ENCODE data around the gene HSD17B14. TPM values are rescaled to one million over a fixed set of nuclear protein-coding genes. Genes with fewer than 3 reads are reported as not detected.
"Not testable (repeated sequence)": the region's sequence is repeated elsewhere in the genome, so short reads cannot be mapped to it uniquely, and the experiment has no call there.

HSD17B14 gene
- 0.44 and 0.47 TPM in 2 replicates for total RNA-seq

DNA sequence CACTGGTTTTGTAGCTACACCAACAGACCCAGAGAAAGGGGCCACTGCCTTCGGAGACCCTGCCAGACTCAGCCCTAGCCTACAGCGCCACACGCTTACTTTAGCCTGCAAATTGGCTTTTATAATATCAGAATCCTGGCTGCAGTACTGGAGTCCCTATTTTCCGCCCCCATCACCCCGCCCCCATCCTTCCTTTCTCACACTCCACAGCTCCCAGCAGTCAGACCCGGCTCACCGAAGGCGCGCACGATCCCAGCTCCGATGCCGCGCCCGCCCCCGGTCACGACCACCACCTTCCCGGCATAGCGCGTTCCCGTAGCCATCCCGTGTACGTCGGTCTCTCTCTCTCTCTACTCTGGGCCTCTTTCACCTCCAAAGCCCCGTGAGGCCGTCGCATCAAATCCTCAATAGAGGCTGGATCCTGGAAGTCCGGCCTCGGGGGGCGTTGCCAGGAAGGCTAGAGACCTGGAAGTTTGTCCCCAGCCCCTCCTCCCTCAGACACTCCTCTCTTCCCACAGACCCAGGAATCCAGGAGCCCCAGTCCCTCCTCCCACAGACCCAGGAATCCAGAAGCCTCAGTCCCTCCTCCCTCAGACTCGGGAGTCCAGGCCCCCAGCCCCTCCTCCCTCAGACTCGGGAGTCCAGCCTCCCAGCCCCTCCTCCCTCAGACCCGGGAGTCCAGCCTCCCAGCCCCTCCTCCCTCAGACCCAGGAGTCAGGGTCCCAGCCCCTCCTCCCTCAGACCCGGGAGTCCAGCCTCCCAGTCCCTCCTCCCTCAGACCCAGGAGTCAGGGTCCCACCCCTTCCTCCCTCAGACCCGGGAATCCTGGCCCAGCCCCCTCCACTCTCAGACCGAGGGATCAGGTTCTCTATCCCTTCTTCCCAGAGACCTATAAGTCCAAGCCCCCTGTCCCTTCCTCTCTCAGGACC, at the start of gene HSD17B14:
HSD17B14 (minus strand) TSS at position 403 of the 929 bp plus-strand sequence; CDS start at position 323, 80 bp downstream.
- Mint-ChIP-seq H3K4me3 (peak within 1 kb of the TSS; percentile 87), H3K9me3 (no peaks in the 10 kb centered on the region), H3K27ac (peak within 1 kb of the TSS; percentile 76), H3K27me3 (peaks cover 8% of the 10 kb centered on the region), H3K36me3 (ENCODE audit: low read depth) (no peaks in the 10 kb centered on the region), H3K4me1 (peaks cover 20% of the 10 kb centered on the region)
- intact Hi-C loops (cut with micrococcal nuclease): no loop called here
- no peak for DNase-seq

DNA sequence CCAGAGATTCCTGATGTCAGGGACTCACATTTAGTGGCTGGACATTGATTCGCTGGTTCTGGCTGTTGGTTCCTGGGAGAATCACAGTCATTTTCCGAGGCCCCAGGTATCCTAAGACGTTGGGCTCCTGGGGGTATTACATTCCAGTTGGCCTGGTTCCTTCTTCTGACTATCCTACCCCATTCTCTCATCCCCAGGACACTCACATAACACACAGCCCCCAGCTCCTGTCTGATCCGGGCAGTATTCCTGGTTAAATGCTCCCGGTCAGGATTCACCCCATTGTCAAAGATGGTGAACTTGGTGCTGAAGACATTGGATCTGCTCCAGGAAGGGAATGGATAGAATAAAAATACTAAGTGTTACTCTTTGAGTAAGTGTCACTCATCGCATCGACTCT, 47.4 kb upstream of the HSD17B14 start:
- no peaks in the 10 kb centered on the region for H3K9me3 Mint-ChIP-seq
- H3K4me3 Mint-ChIP-seq: no peak overlapping the region
- no peak for DNase-seq
- peaks cover under 1% of the 10 kb centered on the region for H3K4me1 Mint-ChIP-seq
- H3K27ac Mint-ChIP-seq: no peak overlapping the region
- no peaks in the 10 kb centered on the region for H3K27me3 Mint-ChIP-seq
- intact Hi-C loops (cut with micrococcal nuclease): no loop called here
- peaks cover 5% of the 10 kb centered on the region for H3K36me3 Mint-ChIP-seq (ENCODE audit: low read depth)

DNA sequence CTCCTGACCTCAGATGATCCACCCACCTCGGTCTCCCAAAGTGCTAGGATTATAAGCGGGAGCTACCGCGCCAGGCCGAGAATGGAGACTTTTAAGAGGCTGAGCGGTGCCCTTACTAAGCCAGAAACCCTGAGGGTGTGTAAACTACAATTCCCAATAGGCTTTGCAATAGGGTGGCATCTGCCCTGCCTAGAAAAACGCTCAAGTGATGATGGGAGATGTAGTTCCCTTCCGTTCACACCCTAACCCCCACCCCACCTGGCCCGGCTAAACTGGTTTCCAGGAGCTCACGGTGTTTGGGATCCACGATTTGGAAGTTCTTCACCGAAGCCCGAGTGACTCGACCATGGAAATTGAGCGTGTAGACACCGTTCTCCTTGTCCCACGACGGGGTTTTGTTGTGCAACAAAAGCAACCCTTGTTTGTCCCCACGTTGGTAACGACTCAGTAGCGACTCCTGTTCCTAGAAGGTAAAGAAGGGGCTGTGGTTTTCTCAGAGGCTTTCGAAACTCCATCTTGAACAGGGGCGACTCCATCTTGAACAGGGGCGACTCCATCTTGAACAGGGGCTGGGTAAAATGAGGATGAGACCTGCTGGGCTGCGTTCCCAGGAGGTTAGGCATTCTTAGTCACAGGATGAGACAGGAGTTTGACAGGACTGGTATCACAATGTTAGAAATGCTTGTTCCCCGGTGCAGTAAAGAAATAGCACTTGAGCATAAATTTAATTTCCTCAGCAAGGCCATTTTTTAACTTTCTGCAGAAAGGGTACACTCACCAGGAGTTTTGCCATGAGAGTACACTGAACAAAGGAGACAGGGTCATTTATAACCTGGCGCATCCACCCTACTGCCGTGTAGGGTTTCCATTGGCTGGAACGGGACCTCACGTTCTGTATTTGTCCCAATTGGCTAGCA, 45.7 kb upstream of the HSD17B14 start:
- Mint-ChIP-seq H3K9me3 (no peaks in the 10 kb centered on the region), H3K36me3 (ENCODE audit: low read depth) (peaks cover 20% of the 10 kb centered on the region), H3K4me1 (peaks cover 8% of the 10 kb centered on the region), H3K27me3 (no peaks in the 10 kb centered on the region), H3K4me3 (no peak overlapping the region), H3K27ac (no peak overlapping the region)
- intact Hi-C loops (cut with micrococcal nuclease): no loop called here
- DNase-seq: peak; percentile 80

DNA sequence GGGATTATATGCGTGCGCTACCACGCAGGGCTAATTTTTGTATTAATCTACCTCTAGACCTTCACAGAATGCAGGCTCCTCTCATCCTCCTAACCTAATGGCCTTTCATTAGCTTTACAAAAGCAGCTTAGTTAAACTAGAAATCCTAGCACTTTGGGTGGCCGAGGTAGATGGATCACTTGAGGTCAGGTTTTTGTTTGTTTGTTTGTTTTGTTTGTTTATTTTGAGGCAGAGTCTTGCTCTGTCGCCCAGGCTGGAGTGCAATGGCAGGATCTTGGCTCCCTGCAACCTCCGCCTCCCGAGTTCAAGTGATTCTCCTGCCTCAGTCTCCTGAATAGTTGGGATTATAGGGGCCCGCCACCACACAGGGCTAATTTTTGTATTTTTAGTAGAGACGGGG, 43.4 kb upstream of the HSD17B14 start:
- H3K27ac Mint-ChIP-seq; intact Hi-C loops (cut with micrococcal nuclease); H3K9me3 Mint-ChIP-seq; H3K27me3 Mint-ChIP-seq; H3K4me3 Mint-ChIP-seq: not testable (repeated sequence)
- DNase-seq: peak; percentile 65
- peaks cover 22% of the 10 kb centered on the region for H3K4me1 Mint-ChIP-seq
- H3K36me3 Mint-ChIP-seq (ENCODE audit: low read depth): peaks cover 37% of the 10 kb centered on the region

DNA sequence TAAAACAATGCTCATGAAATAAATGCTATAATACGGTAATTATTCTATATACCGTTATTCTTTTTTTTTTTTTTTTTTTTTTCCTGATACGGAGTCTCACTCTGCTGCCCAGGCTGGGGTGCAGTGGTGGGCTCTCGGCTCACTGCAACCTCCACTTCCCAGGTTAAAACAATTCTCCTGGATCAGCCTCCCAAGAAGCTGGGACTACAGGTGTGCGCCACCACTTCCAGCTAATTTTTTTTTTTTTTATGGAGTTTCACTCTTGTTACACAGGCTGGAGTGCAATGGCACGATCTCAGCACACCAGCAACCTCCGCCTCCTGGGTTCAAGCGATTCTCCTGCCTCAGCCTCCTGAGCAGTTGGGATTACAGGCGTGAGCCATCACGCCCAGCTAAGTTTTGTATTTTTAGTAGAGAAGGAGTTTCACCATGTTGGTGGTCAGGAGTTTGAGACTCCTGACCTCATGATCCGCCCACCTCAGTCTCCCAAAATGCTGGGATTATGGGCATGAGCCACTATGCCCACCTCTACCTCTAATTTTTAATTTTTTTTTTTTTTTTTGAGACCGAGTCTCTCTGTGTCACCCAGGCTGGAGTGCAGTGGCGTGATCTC, 42.8 kb upstream of the HSD17B14 start:
- intact Hi-C loops (cut with micrococcal nuclease): no loop called here
- Mint-ChIP-seq H3K27ac (no peak overlapping the region), H3K36me3 (ENCODE audit: low read depth) (peaks cover 43% of the 10 kb centered on the region), H3K9me3 (no peaks in the 10 kb centered on the region), H3K4me1 (peaks cover 26% of the 10 kb centered on the region), H3K4me3 (no peak overlapping the region), H3K27me3 (no peaks in the 10 kb centered on the region)
- peak; percentile 61 for DNase-seq

DNA sequence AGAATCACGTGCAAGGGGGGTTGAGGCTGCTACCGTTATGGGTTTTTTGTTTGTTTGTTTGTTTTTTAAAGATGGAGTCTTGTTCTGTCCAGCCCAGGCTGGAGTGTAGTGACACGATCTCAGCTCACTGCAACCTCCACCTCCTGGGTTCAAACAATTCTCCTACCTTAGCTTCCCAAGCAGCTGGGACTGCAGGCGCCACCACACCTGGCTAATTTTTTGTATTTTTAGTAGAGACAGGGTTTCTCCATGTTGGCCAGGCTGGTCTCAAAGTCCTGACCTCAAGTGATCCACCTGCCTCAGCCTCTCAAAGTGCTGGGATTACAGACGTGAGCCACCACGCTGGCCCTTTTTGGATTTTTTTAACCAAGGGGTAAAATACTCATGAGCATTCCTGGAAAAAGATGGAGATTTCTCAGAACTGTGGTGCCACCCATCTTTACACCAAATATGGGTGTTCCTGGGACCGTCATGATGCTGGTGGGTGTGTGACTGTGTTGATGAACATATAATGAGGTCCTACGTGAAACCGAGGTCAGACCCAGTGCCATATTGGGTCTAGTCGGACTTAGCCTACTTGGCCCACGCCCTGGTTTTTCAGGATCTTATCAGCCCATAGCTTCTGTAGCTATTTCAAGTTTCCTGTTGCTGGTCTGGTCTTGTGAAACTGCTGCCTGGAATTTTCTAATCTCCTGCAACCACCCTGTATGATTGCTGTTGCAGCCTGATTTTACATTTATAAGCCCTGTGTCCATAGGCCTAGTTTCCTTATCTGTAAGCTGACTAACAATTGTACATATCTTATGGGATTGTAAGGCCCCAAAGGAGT, 42.1 kb upstream of the HSD17B14 start:
- Mint-ChIP-seq H3K36me3 (ENCODE audit: low read depth) (peaks cover 50% of the 10 kb centered on the region), H3K9me3 (no peaks in the 10 kb centered on the region), H3K4me3 (peak overlapping the region; percentile 29), H3K27ac (peak overlapping the region; percentile 11), H3K4me1 (peaks cover 34% of the 10 kb centered on the region), H3K27me3 (no peaks in the 10 kb centered on the region)
- peak; percentile 81 for DNase-seq
- intact Hi-C loops (cut with micrococcal nuclease): no loop called here

DNA sequence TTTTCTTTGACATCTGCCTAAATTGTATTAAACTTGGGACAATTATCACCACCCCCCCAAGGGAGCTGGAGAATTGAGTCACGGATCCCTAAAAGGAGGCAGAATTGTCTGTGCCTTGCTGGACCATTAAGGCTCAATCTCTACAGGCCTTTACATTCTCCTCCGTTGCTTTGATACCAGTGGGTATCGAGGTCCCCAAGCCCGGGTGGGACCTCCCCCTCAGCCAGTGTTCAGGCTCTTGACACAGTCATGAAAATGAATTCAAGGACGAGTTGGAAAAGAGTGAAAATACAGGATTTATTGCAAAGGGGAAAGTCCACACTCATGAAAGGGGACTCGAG, 41.5 kb upstream of the HSD17B14 start:
- Mint-ChIP-seq H3K36me3 (ENCODE audit: low read depth) (peaks cover 56% of the 10 kb centered on the region), H3K27ac (no peak overlapping the region), H3K4me3 (peak overlapping the region; percentile 29), H3K27me3 (no peaks in the 10 kb centered on the region), H3K9me3 (no peaks in the 10 kb centered on the region), H3K4me1 (peaks cover 38% of the 10 kb centered on the region)
- peak; percentile 73 for DNase-seq
- intact Hi-C loops (cut with micrococcal nuclease): no loop called here

DNA sequence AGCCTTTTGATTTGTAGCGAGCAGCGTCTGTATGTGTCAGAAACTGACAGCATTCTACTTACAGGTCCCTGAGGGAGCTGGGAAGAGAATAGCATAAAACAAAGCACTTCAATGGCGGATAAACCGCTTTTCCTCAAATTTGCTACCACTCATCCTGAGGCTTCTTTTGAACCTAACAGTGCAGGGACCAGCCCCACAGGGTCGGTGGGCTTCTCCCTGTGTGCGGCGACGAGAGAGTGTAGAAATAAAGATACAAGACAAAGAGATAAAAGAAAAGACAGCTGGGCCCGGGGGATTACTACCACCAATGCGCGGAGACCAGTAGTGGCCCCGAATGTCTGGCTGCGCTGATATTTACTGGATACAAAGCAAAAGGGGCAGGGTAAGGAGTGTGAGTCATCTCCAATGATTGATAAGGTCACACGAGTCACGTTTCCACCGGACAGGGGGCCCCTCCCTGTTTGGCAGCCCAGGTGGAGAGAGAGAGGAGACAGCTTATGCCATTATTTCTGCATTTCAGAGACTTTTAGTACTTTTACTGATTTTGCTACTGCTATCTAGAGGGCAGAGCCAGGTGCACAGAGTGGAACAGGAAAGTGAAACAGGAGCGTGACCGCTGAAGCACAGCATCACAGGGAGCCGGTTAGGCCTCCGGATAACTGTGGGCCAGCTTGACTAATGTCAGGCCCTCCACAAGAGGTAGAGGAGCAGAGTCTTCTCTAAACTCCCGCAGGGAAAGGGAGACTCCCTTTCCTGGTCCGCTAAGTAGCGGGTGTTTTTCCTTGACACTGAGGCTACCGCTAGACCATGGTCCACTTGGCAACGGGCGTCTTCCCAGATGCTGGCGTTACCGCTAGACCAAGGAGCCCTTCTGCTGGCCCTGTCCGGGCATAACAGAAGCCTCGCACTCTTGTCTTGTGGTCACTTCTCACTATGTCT, 40.0 kb upstream of the HSD17B14 start:
- Mint-ChIP-seq H3K27ac (peak overlapping the region; percentile 100), H3K36me3 (ENCODE audit: low read depth) (peaks cover 61% of the 10 kb centered on the region), H3K4me3 (peak overlapping the region; percentile 100), H3K4me1 (peaks cover 43% of the 10 kb centered on the region)
- DNase-seq: peak; percentile 82
- H3K27me3 Mint-ChIP-seq; H3K9me3 Mint-ChIP-seq; intact Hi-C loops (cut with micrococcal nuclease): not testable (repeated sequence)

DNA sequence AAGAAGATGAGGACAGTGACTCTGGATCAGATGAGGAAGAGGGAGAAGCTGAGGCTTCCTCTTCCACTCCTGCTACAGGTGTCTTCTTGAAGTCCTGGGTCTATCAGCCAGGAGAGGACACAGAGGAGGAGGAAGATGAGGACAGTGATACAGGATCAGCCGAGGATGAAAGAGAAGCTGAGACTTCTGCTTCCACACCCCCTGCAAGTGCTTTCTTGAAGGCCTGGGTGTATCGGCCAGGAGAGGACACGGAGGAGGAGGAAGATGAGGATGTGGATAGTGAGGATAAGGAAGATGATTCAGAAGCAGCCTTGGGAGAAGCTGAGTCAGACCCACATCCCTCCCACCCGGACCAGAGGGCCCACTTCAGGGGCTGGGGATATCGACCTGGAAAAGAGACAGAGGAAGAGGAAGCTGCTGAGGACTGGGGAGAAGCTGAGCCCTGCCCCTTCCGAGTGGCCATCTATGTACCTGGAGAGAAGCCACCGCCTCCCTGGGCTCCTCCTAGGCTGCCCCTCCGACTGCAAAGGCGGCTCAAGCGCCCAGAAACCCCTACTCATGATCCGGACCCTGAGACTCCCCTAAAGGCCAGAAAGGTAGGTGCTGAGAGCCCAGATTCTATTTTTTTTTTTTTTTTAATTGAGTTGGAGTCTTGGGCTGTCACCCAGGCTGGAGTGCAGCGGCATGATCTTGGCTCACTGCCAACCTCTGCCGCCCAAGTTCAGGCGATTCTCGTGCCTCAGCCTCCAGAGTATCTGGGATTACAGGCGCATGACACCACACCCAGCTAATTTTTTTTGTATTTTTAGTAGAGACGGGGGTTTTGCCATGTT, 38.2 kb upstream of the HSD17B14 start:
- intact Hi-C loops (cut with micrococcal nuclease): loop anchor here (1.0 to 5.0 kb wide), 4 partner anchors 26 to 227 kb away; partner anchors contain the start of genes CA11, FTL, GYS1 and NUCB1
- Mint-ChIP-seq H3K27me3 (peaks cover 3% of the 10 kb centered on the region), H3K36me3 (ENCODE audit: low read depth) (peaks cover 57% of the 10 kb centered on the region), H3K4me1 (peaks cover 43% of the 10 kb centered on the region), H3K4me3 (peak overlapping the region; percentile 100), H3K9me3 (no peaks in the 10 kb centered on the region), H3K27ac (peak overlapping the region; percentile 100)
- DNase-seq: peak; percentile 80

DNA sequence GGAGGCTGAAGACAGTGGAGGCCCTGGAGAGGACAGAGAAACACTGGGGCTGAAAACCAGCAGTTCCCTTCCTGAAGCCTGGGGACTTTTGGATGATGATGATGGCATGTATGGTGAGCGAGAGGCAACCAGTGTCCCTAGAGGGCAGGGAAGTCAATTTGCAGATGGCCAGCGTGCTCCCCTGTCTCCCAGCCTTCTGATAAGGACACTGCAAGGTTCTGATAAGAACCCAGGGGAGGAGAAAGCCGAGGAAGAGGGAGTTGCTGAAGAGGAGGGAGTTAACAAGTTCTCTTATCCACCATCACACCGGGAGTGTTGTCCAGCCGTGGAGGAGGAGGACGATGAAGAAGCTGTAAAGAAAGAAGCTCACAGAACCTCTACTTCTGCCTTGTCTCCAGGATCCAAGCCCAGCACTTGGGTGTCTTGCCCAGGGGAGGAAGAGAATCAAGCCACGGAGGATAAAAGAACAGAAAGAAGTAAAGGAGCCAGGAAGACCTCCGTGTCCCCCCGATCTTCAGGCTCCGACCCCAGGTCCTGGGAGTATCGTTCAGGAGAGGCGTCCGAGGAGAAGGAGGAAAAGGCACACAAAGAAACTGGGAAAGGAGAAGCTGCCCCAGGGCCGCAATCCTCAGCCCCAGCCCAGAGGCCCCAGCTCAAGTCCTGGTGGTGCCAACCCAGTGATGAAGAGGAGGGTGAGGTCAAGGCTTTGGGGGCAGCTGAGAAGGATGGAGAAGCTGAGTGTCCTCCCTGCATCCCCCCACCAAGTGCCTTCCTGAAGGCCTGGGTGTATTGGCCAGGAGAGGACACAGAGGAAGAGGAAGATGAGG, 37.4 kb upstream of the HSD17B14 start:
- Mint-ChIP-seq H3K36me3 (ENCODE audit: low read depth) (peaks cover 55% of the 10 kb centered on the region), H3K9me3 (no peaks in the 10 kb centered on the region), H3K4me3 (peak overlapping the region; percentile 100), H3K4me1 (peaks cover 42% of the 10 kb centered on the region), H3K27me3 (peaks cover 3% of the 10 kb centered on the region), H3K27ac (peak overlapping the region; percentile 100)
- DNase-seq: peak; percentile 80
- intact Hi-C loops (cut with micrococcal nuclease): loop anchor here (2.0 to 5.0 kb wide), 2 partner anchors 226 to 245 kb away; partner anchors contain the start of genes C19orf73, CA11 and PPFIA3
